Measurements from ENCODE around the gene CYP1B1. TPM values are rescaled to one million over a fixed set of nuclear protein-coding genes. Genes with fewer than 3 reads are reported as not detected.

The CYP1B1 gene
- total and polyA plus RNA-seq, 2 donors (not counting 1 experiment from before 2014, with no cell fraction given): 43.2 to 94.1 TPM

- H2AFZ ChIP-seq (ENCODE audit: low read length): no peak overlapping the region
- H3K9ac ChIP-seq (ENCODE audit: insufficient read depth, low read length): no peak overlapping the region
- no peaks in the 10 kb centered on the region for H4K20me1 ChIP-seq (ENCODE audit: control insufficient read depth, extremely low read depth, insufficient read depth, low read length)
- no peaks in the 10 kb centered on the region for H3K36me3 ChIP-seq (ENCODE audit: control insufficient read depth, insufficient read depth, low read length)
- no peak for DNase-seq (ENCODE audit: low read depth in 2 of 2)
- no peaks in the 10 kb centered on the region for H3K9me3 ChIP-seq (ENCODE audit: control insufficient read depth, insufficient read depth, low read depth, low read length)
- no peak overlapping the region for H3K4me2 ChIP-seq (ENCODE audit: extremely low read depth, insufficient read depth, low read length)
- no peak overlapping the region for H3K4me3 ChIP-seq (replicated peaks in 1 of 4; ENCODE audit: control extremely low read depth in 1 of 4, insufficient read depth in 1 of 4, low read depth in 3 of 4, low read length in 4 of 4)
- peaks cover 2% of the 10 kb centered on the region for H3K79me2 ChIP-seq (ENCODE audit: control insufficient read depth, insufficient read depth, low read length)
- no peak overlapping the region for H3K27ac ChIP-seq (ENCODE audit: insufficient read depth, low read length)
- no peaks in the 10 kb centered on the region for H3K27me3 ChIP-seq (ENCODE audit: control insufficient read depth, insufficient read depth, low read length)
- H3K4me1 ChIP-seq (ENCODE audit: control insufficient read depth, extremely low read depth, insufficient read depth, low read length): peaks cover 2% of the 10 kb centered on the region
- TF ChIP-seq CTCF (conservative IDR thresholded peaks at IDR 0.05 in 1 of 2, IDR thresholded peaks at IDR 0.05 in 1 of 2; ENCODE audit: low read depth in 1 of 2, low read length in 2 of 2): no peak
- no peak for TF ChIP-seq EZH2 (IDR thresholded peaks at IDR 0.05; ENCODE audit: low read length, missing control alignments)
Measured at GRCh38 chr2:38066421-38067115, 9.4 kb downstream of the CYP1B1 start.

- Histone ChIP-seq H3K36me3 (ENCODE audit: control insufficient read depth, insufficient read depth, low read length) (no peaks in the 10 kb centered on the region), H3K4me3 (replicated peaks in 1 of 4; ENCODE audit: control extremely low read depth in 1 of 4, insufficient read depth in 1 of 4, low read depth in 3 of 4, low read length in 4 of 4) (no peak overlapping the region), H4K20me1 (ENCODE audit: control insufficient read depth, extremely low read depth, insufficient read depth, low read length) (no peaks in the 10 kb centered on the region), H3K27ac (ENCODE audit: insufficient read depth, low read length) (no peak overlapping the region), H3K4me1 (ENCODE audit: control insufficient read depth, extremely low read depth, insufficient read depth, low read length) (peaks cover 2% of the 10 kb centered on the region), H3K9ac (ENCODE audit: insufficient read depth, low read length) (no peak overlapping the region), H3K79me2 (ENCODE audit: control insufficient read depth, insufficient read depth, low read length) (no peaks in the 10 kb centered on the region), H2AFZ (ENCODE audit: low read length) (no peak overlapping the region), H3K4me2 (ENCODE audit: extremely low read depth, insufficient read depth, low read length) (no peak overlapping the region), H3K27me3 (ENCODE audit: control insufficient read depth, insufficient read depth, low read length) (no peaks in the 10 kb centered on the region), H3K9me3 (ENCODE audit: control insufficient read depth, insufficient read depth, low read depth, low read length) (no peaks in the 10 kb centered on the region)
- DNase-seq (ENCODE audit: low read depth in 2 of 2): no peak
- TF ChIP-seq CTCF (conservative IDR thresholded peaks at IDR 0.05 in 1 of 2, IDR thresholded peaks at IDR 0.05 in 1 of 2; ENCODE audit: low read depth in 1 of 2, low read length in 2 of 2) (no peak), EZH2 (IDR thresholded peaks at IDR 0.05; ENCODE audit: low read length, missing control alignments) (no peak)
Measured at GRCh38 chr2:38065502-38066135, 10.3 kb downstream of the CYP1B1 start.

- Histone ChIP-seq H3K9ac (ENCODE audit: insufficient read depth, low read length) (no peak overlapping the region), H3K4me3 (replicated peaks in 1 of 4; ENCODE audit: control extremely low read depth in 1 of 4, insufficient read depth in 1 of 4, low read depth in 3 of 4, low read length in 4 of 4) (no peak overlapping the region), H3K79me2 (ENCODE audit: control insufficient read depth, insufficient read depth, low read length) (no peaks in the 10 kb centered on the region), H3K27me3 (ENCODE audit: control insufficient read depth, insufficient read depth, low read length) (no peaks in the 10 kb centered on the region), H2AFZ (ENCODE audit: low read length) (no peak overlapping the region), H3K36me3 (ENCODE audit: control insufficient read depth, insufficient read depth, low read length) (no peaks in the 10 kb centered on the region), H3K27ac (ENCODE audit: insufficient read depth, low read length) (no peak overlapping the region), H3K9me3 (ENCODE audit: control insufficient read depth, insufficient read depth, low read depth, low read length) (no peaks in the 10 kb centered on the region), H3K4me1 (ENCODE audit: control insufficient read depth, extremely low read depth, insufficient read depth, low read length) (peaks cover 2% of the 10 kb centered on the region), H4K20me1 (ENCODE audit: control insufficient read depth, extremely low read depth, insufficient read depth, low read length) (no peaks in the 10 kb centered on the region), H3K4me2 (ENCODE audit: extremely low read depth, insufficient read depth, low read length) (no peak overlapping the region)
- DNase-seq (ENCODE audit: low read depth in 2 of 2): peak in 1 of 2 donors; percentile 51
- TF ChIP-seq EZH2 (IDR thresholded peaks at IDR 0.05; ENCODE audit: low read length, missing control alignments) (no peak), CTCF (conservative IDR thresholded peaks at IDR 0.05 in 1 of 2, IDR thresholded peaks at IDR 0.05 in 1 of 2; ENCODE audit: low read depth in 1 of 2, low read length in 2 of 2) (no peak)
Measured at GRCh38 chr2:38064801-38065501, 11.0 kb downstream of the CYP1B1 start.
